Panc1 (cell line): ENCODE measurements around the gene WDR33.

ENCODE experiments used
- TF ChIP-seq, protein P1 (sequence below): fragments of 450-650 bp; IDR thresholded peaks from 2 replicates; pipeline ENCODE4 v1.5.1; 2017; ENCODE audit warnings: mild to moderate bottlenecking
- TF ChIP-seq, protein P2 (sequence below), 2 experiments: IDR thresholded peaks; 2 replicates each; pipeline ENCODE4 v1.6.1; 2011 to 2012; ENCODE audit warnings: low read depth in 2 of 2, control low read depth in 1 of 2, low read length in 1 of 2, mild to moderate bottlenecking in 1 of 2, moderate library complexity in 1 of 2; ENCODE audit not compliant: insufficient read depth in 1 of 2

DNA sequence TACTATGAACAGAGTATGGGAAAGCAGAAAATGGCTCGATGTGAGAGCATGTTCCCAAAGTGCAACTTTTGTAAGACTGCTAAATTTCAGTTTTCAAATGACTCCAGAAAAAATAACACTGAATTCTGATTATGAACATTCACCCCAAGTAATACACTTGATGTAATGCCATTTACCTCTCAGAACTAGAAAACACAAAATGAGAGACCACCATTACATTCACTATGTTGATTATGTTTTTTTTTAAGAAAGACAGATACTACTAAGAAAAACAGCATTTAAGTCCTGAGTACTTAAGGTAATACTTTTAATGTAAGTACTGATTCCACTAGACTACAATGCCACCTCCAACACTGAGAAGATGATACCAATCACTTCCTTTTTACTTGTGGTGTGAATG, 71.2 kb downstream of the WDR33 start:
- TF ChIP-seq, protein P1, sequence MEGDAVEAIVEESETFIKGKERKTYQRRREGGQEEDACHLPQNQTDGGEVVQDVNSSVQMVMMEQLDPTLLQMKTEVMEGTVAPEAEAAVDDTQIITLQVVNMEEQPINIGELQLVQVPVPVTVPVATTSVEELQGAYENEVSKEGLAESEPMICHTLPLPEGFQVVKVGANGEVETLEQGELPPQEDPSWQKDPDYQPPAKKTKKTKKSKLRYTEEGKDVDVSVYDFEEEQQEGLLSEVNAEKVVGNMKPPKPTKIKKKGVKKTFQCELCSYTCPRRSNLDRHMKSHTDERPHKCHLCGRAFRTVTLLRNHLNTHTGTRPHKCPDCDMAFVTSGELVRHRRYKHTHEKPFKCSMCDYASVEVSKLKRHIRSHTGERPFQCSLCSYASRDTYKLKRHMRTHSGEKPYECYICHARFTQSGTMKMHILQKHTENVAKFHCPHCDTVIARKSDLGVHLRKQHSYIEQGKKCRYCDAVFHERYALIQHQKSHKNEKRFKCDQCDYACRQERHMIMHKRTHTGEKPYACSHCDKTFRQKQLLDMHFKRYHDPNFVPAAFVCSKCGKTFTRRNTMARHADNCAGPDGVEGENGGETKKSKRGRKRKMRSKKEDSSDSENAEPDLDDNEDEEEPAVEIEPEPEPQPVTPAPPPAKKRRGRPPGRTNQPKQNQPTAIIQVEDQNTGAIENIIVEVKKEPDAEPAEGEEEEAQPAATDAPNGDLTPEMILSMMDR: no peak
- TF ChIP-seq, protein P2, sequence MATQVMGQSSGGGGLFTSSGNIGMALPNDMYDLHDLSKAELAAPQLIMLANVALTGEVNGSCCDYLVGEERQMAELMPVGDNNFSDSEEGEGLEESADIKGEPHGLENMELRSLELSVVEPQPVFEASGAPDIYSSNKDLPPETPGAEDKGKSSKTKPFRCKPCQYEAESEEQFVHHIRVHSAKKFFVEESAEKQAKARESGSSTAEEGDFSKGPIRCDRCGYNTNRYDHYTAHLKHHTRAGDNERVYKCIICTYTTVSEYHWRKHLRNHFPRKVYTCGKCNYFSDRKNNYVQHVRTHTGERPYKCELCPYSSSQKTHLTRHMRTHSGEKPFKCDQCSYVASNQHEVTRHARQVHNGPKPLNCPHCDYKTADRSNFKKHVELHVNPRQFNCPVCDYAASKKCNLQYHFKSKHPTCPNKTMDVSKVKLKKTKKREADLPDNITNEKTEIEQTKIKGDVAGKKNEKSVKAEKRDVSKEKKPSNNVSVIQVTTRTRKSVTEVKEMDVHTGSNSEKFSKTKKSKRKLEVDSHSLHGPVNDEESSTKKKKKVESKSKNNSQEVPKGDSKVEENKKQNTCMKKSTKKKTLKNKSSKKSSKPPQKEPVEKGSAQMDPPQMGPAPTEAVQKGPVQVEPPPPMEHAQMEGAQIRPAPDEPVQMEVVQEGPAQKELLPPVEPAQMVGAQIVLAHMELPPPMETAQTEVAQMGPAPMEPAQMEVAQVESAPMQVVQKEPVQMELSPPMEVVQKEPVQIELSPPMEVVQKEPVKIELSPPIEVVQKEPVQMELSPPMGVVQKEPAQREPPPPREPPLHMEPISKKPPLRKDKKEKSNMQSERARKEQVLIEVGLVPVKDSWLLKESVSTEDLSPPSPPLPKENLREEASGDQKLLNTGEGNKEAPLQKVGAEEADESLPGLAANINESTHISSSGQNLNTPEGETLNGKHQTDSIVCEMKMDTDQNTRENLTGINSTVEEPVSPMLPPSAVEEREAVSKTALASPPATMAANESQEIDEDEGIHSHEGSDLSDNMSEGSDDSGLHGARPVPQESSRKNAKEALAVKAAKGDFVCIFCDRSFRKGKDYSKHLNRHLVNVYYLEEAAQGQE (IDR thresholded peaks at IDR 0.05; ENCODE audit: insufficient read depth in 1 of 2, low read depth in 2 of 2, low read length in 1 of 2): no peak
